ENCODE measurements around the gene CFAP141. TPM values are rescaled to one million over a fixed set of nuclear protein-coding genes. Genes with fewer than 3 reads are reported as not detected.

CFAP141 gene
- 1 to 10 TPM; 4.0 to 8.4 TPM for total RNA-seq
- polyA plus RNA-seq (ENCODE audit: insufficient read depth, low read depth, low replicate concordance) = 38.3 TPM
- long read RNA-seq, donor 1 = 0 reads
- long read RNA-seq, donor 2 = 0 reads

GRCh38 chr1:154206196-154206595 lies at the start of gene CFAP141:
CFAP141 (minus strand) TSS chr1:154206333; CDS start chr1:154206307, 26 bp downstream.
- Histone ChIP-seq H3K4me1 (no peaks in the 10 kb centered on the region), H3K9me3 (no peaks in the 10 kb centered on the region), H3K36me3 (ENCODE audit: low read depth, missing control alignments) (no peaks in the 10 kb centered on the region), H3K4me3 (no peak within 1 kb of the TSS), H3K27me3 (no peaks in the 10 kb centered on the region), H3K27ac (no peak within 1 kb of the TSS)
- intact Hi-C loops (cut with DNase I; ENCODE audit: low total_unique reads) = no loop called here
- no peak for DNase-seq
- no peak for TF ChIP-seq POLR2A (IDR thresholded peaks at IDR 0.05)
- 85 to 94% methylated on average over 1 of the region's 1 CpG for WGBS, 2 donors

GRCh38 chr1:154253671-154254070 lies 47.5 kb upstream of the CFAP141 start:
- Histone ChIP-seq H3K4me1 (no peaks in the 10 kb centered on the region), H3K27ac (no peak overlapping the region), H3K4me3 (no peak overlapping the region), H3K9me3 (no peaks in the 10 kb centered on the region), H3K36me3 (ENCODE audit: low read depth, missing control alignments) (no peaks in the 10 kb centered on the region), H3K27me3 (no peaks in the 10 kb centered on the region)
- TF ChIP-seq CTCF (IDR thresholded peaks at IDR 0.05) (no peak), POLR2A (IDR thresholded peaks at IDR 0.05) (no peak)
- WGBS, 2 donors = 94% methylated on average over 7 of the region's 7 CpGs
- DNase-seq = no peak
- intact Hi-C loops (cut with DNase I; ENCODE audit: low total_unique reads) = no loop called here

- Histone ChIP-seq H3K27ac (no peak overlapping the region), H3K9me3 (no peaks in the 10 kb centered on the region), H3K27me3 (no peaks in the 10 kb centered on the region), H3K36me3 (ENCODE audit: low read depth, missing control alignments) (no peaks in the 10 kb centered on the region), H3K4me1 (no peaks in the 10 kb centered on the region), H3K4me3 (no peak overlapping the region)
- TF ChIP-seq CTCF (IDR thresholded peaks at IDR 0.05) (no peak), POLR2A (IDR thresholded peaks at IDR 0.05) (no peak)
- intact Hi-C loops (cut with DNase I; ENCODE audit: low total_unique reads) = no loop called here
- 92 to 94% methylated on average over 3 of the region's 3 CpGs for WGBS, 2 donors
- DNase-seq = no peak
Measured at GRCh38 chr1:154241703-154242351, 35.7 kb upstream of the CFAP141 start.

- 87 to 89% methylated on average over 3 of the region's 3 CpGs for WGBS, 2 donors
- H3K27ac ChIP-seq = no peak overlapping the region
- H3K27me3 ChIP-seq = no peaks in the 10 kb centered on the region
- H3K4me1 ChIP-seq = no peaks in the 10 kb centered on the region
- no peak for DNase-seq
- intact Hi-C loops (cut with DNase I; ENCODE audit: low total_unique reads) = no loop called here
- no peak for TF ChIP-seq CTCF (IDR thresholded peaks at IDR 0.05)
- TF ChIP-seq POLR2A (IDR thresholded peaks at IDR 0.05) = no peak
- H3K36me3 ChIP-seq (ENCODE audit: low read depth, missing control alignments) = no peaks in the 10 kb centered on the region
- no peak overlapping the region for H3K4me3 ChIP-seq
- H3K9me3 ChIP-seq = no peaks in the 10 kb centered on the region
Measured at GRCh38 chr1:154240294-154240833, 34.2 kb upstream of the CFAP141 start.

GRCh38 chr1:154239491-154239890 lies 33.4 kb upstream of the CFAP141 start:
- 90 to 92% methylated on average over 3 of the region's 3 CpGs for WGBS, 2 donors
- DNase-seq = no peak
- intact Hi-C loops (cut with DNase I; ENCODE audit: low total_unique reads) = no loop called here
- no peaks in the 10 kb centered on the region for H3K9me3 ChIP-seq
- no peak overlapping the region for H3K27ac ChIP-seq
- H3K4me3 ChIP-seq = no peak overlapping the region
- no peaks in the 10 kb centered on the region for H3K36me3 ChIP-seq (ENCODE audit: low read depth, missing control alignments)
- H3K27me3 ChIP-seq = no peaks in the 10 kb centered on the region
- TF ChIP-seq CTCF (IDR thresholded peaks at IDR 0.05) = no peak
- TF ChIP-seq POLR2A (IDR thresholded peaks at IDR 0.05) = no peak
- H3K4me1 ChIP-seq = no peaks in the 10 kb centered on the region

Measured in testis (tissue), 5 donors.